Muscle of back (tissue), 11 donors: ENCODE data around the gene TLR9. TPM values are rescaled to one million over a fixed set of nuclear protein-coding genes. Genes with fewer than 3 reads are reported as not detected.

Source experiments
- DNase-seq, 3 donors: peaks; one replicate each; pipeline versions ENCODE4 v3.0.0 to v3.0.0-alpha.2; 2013
- polyA plus RNA-seq, 10 donors: library from polyadenylated mRNA; unstranded; fragments of 120-200 nt; gene quantifications; one replicate each; pipeline ENCODE4 v1.2.1, GENCODE V29; 2013; ENCODE audit not compliant: insufficient read length in 10 of 10

The TLR9 gene
- polyA plus RNA-seq, 10 donors, result 0.05 to 0.33 (median 0.18) TPM; not detected in 2

- no peak for DNase-seq
Measured at GRCh38 chr3:52175416-52176179, 49.8 kb downstream of the TLR9 start.

GRCh38 chr3:52174896-52175295 lies 50.5 kb downstream of the TLR9 start:
- DNase-seq, result no peak

DNA sequence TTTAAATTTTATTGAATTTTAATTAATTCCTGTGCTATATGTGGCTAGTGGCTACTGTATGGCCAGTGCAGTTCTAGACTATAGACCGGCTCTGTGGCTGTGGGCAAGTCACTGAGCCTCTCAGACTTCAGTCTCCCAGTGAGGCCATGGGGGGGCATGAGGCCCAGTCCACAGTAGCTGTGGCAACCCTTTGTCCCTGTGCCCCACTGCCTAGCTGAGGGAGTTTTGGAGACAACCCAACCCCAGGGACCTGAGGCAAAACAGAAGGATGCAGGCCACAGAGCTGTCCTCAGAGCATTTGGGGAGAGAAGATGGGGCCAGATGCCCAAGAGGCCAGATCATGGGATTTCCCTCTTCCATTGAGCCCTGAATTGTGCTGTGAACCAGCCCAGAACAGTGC lies 52.3 kb downstream of the TLR9 start:
- no peak for DNase-seq

- DNase-seq, result no peak
Measured at GRCh38 chr3:52172262-52172757, 53.1 kb downstream of the TLR9 start.

DNA sequence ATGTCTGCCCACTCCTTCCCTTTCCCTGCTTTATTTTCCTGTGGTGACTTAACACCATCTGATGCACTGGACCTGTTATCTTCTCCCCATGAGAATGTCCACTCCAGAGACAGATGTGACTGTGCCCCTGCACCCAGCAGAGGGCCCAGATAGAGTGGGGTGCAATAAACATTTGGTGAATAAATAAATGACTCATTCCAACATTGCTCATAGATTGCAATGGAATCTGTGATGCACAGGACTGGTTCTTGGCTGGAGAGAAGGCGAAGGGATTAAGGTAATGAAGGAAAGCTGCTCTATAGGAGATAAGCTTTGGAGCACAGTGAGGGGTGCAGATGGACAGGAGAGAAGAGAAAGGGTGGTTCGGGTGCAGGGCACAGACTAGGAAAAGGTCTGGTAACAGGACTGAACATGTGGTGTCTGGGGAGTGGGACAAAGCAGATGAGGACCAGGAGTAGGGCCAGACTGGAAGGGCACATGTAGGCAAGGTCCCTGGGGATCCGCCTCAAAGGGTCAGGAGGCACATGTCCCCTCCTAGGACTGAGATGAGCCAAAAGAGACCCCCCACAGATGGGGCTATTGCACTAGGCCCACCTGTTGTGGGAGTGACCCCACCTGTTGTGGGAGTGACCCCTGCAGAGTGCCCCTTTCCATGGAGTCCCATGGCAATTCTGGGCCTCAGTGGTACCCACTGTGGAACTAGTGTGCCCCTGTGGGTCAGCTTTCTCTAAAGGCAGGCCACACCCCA lies 53.8 kb downstream of the TLR9 start:
- no peak for DNase-seq

Other genes with a start within 250 kb of the TLR9 start
- gene ACY1, start 242.1 kb downstream of the TLR9 start, polyA plus RNA-seq, result 10 to 100 TPM in 9 of 10 donors, 1 to 10 TPM in 1; 8.9 to 15.1 (median 13.2) TPM
- gene RPL29, start 229.8 kb downstream of the TLR9 start, polyA plus RNA-seq, result 1,000 to 10,000 TPM; 2,242 to 3,145 (median 2,773) TPM
- 10 to 100 TPM; 14.7 to 31.0 (median 20.5) TPM for gene DUSP7, start 169.1 kb downstream of the TLR9 start, polyA plus RNA-seq
- 1 to 10 TPM; 2.6 to 8.0 (median 4.3) TPM for gene POC1A, start 71.2 kb downstream of the TLR9 start, polyA plus RNA-seq
- 10 to 100 TPM; 28.5 to 32.5 (median 29.3) TPM for gene ALAS1, start 27.5 kb downstream of the TLR9 start, polyA plus RNA-seq
- 10 to 100 TPM; 18.8 to 37.4 (median 23.4) TPM for gene TWF2, start 13.5 kb upstream of the TLR9 start, polyA plus RNA-seq
- 10 to 100 TPM; 13.2 to 20.7 (median 15.3) TPM for gene PPM1M, start 20.1 kb upstream of the TLR9 start, polyA plus RNA-seq
- 100 to 1,000 TPM in 1 of 10 donors, 10 to 100 TPM in 9; 77.7 to 106 (median 84.0) TPM for gene WDR82, start 53.0 kb upstream of the TLR9 start, polyA plus RNA-seq
- 1 to 10 TPM; 2.5 to 8.1 (median 3.5) TPM for gene GLYCTK, start 62.2 kb upstream of the TLR9 start, polyA plus RNA-seq
- gene DNAH1, start 90.7 kb upstream of the TLR9 start, polyA plus RNA-seq, result 1 to 10 TPM; 2.4 to 8.4 (median 4.5) TPM
- gene BAP1, start 184.4 kb upstream of the TLR9 start, polyA plus RNA-seq, result 10 to 100 TPM; 39.1 to 58.9 (median 50.4) TPM
- gene PHF7, start 185.0 kb upstream of the TLR9 start, polyA plus RNA-seq, result 10 to 100 TPM in 2 of 10 donors, 1 to 10 TPM in 8; 6.5 to 13.1 (median 8.7) TPM
- 10 to 100 TPM; 10.2 to 15.6 (median 13.3) TPM for gene SEMA3G, start 219.5 kb upstream of the TLR9 start, polyA plus RNA-seq
- 1,000 to 10,000 TPM in 1 of 10 donors, 100 to 1,000 TPM in 9; 325 to 1,057 (median 613) TPM for gene TNNC1, start 228.4 kb upstream of the TLR9 start, polyA plus RNA-seq
- gene NISCH, start 230.0 kb upstream of the TLR9 start, polyA plus RNA-seq, result 10 to 100 TPM; 54.2 to 96.6 (median 64.4) TPM